Sciatic nerve (tissue), 2 donors: Measurements from ENCODE around the gene MEF2C. TPM values are rescaled to one million over a fixed set of nuclear protein-coding genes. Genes with fewer than 3 reads are reported as not detected.
"Not testable (repeated sequence)": the region's sequence is repeated elsewhere in the genome, so short reads cannot be mapped to it uniquely, and the experiment has no call there.

Experiments
- ATAC-seq: fragments of 200-7000 bp; cut with Tn5 transposase; one replicate; pipeline ENCODE4 v1.9.1; 2020; ENCODE audit warnings: mild to moderate bottlenecking, moderate library complexity
- DNase-seq: peaks from one replicate; pipeline ENCODE4 v3.0.0-alpha.2; 2020; ENCODE audit warnings: low spot score
- intact Hi-C: fragments of 100-400 bp; cut with DNase I; formaldehyde crosslinking; loops from one replicate; pipeline ENCODE4 v1.14.2; 2022
- total RNA-seq: library from RNA; stranded (reverse); fragmentation: NEBNext Ultra II Directional; extraction: Animal tissue kit (Norgen Biotek cat#: 25700); gene quantifications from one replicate; pipeline ENCODE4 v1.2.1, GENCODE V29; 2021
- donor health status: DM: no; HTN: no; CAD: no.
- donor health status: DM: no; HTN: no; CAD: no.

Gene MEF2C
- total RNA-seq, 1 donor from 2014 or later, result 97.3 TPM

DNA sequence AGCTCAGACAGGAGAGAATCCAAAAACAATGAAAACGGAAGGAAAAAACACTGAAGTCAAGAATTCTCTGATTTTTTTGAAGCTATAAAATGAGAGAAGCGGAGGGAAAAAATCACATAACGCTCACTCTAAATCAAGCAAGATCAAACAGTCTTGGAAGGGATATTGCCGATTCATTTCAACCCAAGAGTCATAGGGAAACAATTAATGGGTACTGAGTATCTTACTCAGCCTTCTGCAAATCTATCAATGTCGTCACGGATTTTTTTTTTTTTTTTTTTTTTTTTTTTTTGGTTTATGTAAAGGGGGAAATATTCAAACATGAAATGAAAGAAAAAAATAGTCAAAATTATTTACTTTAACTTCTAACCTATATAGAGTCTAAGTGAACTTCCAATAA is 9.5 kb downstream of the MEF2C start:
- ATAC-seq (no peak), DNase-seq (no peak)
- intact Hi-C loops, result no loop called here

- DNase-seq, result no peak
- intact Hi-C loops, result no loop called here
- no peak for ATAC-seq
These were observed 10.0 kb downstream of the MEF2C start for GRCh38 chr5:88872971-88873370.

- intact Hi-C loops, result no loop called here
- ATAC-seq, result no peak
These were observed 12.7 kb downstream of the MEF2C start for GRCh38 chr5:88870285-88870684.

GRCh38 chr5:88868468-88869068 is 14.4 kb downstream of the MEF2C start:
- no peak for ATAC-seq
- intact Hi-C loops, result no loop called here
- no peak for DNase-seq

More at GRCh38 chr5:88870285-88870684, 12.7 kb downstream of the MEF2C start:
- no peak for DNase-seq

GRCh38 chr5:88867638-88868037 is 15.3 kb downstream of the MEF2C start:
- ATAC-seq (no peak), DNase-seq (no peak)
- intact Hi-C loops, result no loop called here

DNA sequence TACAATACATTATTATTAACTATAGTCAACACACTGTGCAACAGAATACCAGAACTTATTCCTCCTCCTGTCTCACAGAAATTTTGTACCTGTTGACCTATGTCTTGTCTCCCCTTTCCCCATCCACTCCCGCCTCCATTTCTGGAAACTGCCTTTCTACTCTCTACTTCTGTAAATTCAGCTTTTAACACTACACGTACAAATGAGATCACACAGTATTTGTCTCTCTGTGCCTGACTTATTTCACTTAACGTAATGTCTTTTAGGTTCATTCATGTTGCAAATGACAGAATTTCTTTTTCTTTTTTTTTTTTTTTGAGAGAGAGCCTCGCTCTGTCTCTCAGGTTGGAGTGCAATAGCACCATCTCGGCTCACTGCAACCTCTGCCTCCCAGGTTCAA is 19.5 kb downstream of the MEF2C start:
- intact Hi-C loops, result no loop called here
- no peak for DNase-seq
- no peak for ATAC-seq

GRCh38 chr5:88862547-88863175 is 20.3 kb downstream of the MEF2C start:
- intact Hi-C loops, result no loop called here

DNA sequence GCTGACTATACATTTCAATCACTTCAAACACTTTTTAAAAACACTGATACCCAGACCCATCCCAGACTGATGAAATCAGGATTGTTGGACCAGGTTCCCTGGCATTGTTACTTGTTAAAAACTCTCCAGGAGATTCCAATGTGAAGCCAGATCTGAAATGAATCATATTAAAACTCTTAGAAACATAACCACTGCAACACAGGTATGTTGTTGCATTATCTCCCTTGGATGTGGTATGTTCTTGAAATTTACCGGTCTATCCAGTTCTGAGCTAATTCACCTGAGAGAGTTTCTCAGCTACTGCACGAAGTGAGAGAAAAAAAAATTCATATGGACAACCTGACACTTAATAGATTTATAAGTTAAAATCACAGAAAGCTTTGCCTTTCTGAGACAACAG is 21.8 kb downstream of the MEF2C start:
- DNase-seq, result no peak
- intact Hi-C loops, result no loop called here
- ATAC-seq, result no peak

More at GRCh38 chr5:88862547-88863175, 20.3 kb downstream of the MEF2C start:
- ATAC-seq (no peak), DNase-seq (no peak)

- DNase-seq (no peak), ATAC-seq (no peak)
- intact Hi-C loops, result no loop called here
These were observed 22.5 kb downstream of the MEF2C start for GRCh38 chr5:88860501-88860900.

- DNase-seq (no peak), ATAC-seq (no peak)
- intact Hi-C loops, result no loop called here
These were observed 24.6 kb downstream of the MEF2C start for GRCh38 chr5:88858392-88858791.

GRCh38 chr5:88856381-88856780 is 26.6 kb downstream of the MEF2C start:
- intact Hi-C loops, DNase-seq, ATAC-seq: not testable (repeated sequence)

DNA sequence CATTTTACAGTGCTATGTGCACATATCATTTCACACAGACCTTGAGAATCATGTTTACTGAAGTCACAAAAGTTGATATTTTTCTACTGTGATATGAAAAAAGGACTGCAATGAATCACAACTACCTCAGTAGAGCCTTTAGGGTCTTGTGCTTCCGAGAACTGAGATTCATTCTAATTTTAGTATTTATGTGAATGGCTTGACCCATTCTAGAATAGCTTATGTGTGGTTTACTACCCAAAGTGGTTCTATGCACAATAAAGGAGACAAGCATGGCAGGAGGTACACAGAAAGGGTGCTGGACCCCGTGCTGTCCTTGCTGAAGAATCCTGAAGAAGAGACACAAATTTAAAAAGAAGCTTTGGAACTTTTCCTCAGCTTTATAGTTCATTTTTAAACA is 28.2 kb downstream of the MEF2C start:
- intact Hi-C loops, result no loop called here
- no peak for ATAC-seq
- no peak for DNase-seq

DNA sequence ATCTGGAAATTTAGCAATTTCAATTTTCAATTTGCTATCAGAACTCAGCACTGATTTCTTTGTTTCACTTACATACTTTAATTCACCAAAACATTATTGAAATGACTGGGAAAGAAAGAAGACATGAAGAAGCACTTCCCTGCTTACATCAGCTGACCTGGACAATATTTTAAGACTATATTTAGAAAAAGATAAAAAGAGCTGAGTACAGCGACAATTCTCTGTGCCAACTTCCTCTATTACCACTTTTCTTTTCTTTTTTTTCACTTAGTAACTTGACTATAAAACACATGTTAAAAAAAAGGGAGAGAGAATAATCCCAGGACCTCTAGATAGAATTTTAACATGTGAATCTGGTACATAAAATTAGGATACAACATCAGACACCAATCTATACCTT is 35.6 kb downstream of the MEF2C start:
- DNase-seq (no peak), ATAC-seq (no peak)
- intact Hi-C loops, result no loop called here

- DNase-seq (no peak), ATAC-seq (no peak)
- intact Hi-C loops, result no loop called here
These were observed 36.5 kb downstream of the MEF2C start for GRCh38 chr5:88846434-88846833.

GRCh38 chr5:88845081-88845697 is 37.8 kb downstream of the MEF2C start:
- ATAC-seq (no peak), DNase-seq (no peak)
- intact Hi-C loops, result no loop called here

DNA sequence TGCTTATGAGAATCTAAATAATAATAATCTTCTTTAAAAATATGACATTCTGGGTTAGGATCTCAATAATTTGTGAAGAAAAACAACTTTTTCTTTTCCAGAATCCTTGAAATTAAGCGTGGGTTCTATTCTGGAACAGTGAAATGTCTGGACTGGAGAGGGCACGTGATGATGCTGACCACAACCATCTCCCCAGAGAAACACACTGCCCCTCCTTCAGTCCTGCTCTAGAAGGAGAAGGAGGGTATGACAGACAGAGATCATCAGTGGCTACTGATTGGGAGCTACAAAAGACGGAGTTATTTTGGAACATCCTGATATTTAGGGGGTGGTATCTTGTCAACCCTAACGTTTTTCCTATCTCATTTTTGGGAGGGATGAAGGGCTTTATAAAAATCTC is 40.2 kb downstream of the MEF2C start:
- ATAC-seq, result peak; percentile 42
- intact Hi-C loops, result no loop called here
- DNase-seq, result no peak

GRCh38 chr5:88841212-88841611 is 41.8 kb downstream of the MEF2C start:
- ATAC-seq (no peak), DNase-seq (no peak)
- intact Hi-C loops, result no loop called here

- ATAC-seq, result no peak
- no peak for DNase-seq
- intact Hi-C loops, result no loop called here
These were observed 42.5 kb downstream of the MEF2C start for GRCh38 chr5:88840495-88840894.

GRCh38 chr5:88839238-88839637 is 43.7 kb downstream of the MEF2C start:
- ATAC-seq, result no peak
- intact Hi-C loops, result no loop called here
- DNase-seq, result no peak

GRCh38 chr5:88838500-88838899 is 44.5 kb downstream of the MEF2C start:
- intact Hi-C loops, result no loop called here
- DNase-seq, result no peak
- ATAC-seq, result no peak

- no peak for ATAC-seq
- no peak for DNase-seq
- intact Hi-C loops, result no loop called here
These were observed 45.2 kb downstream of the MEF2C start for GRCh38 chr5:88837817-88838216.
